Right kidney (tissue), 1 donor: ENCODE data around the gene MRRF.

Experiments
- DNase-seq: peaks from one replicate; pipeline ENCODE4 v3.0.0-alpha.2; 2016

MRRF gene

GRCh38 chr9:122332083-122332482 is 67.4 kb downstream of the MRRF start:
- no peak for DNase-seq

GRCh38 chr9:122332644-122333043 is 68.0 kb downstream of the MRRF start:
- DNase-seq: no peak

- no peak for DNase-seq
These were observed 68.6 kb downstream of the MRRF start for GRCh38 chr9:122333169-122333808.

- DNase-seq: no peak
These were observed 70.2 kb downstream of the MRRF start for GRCh38 chr9:122334916-122335315.

GRCh38 chr9:122336189-122336588 is 71.5 kb downstream of the MRRF start:
- no peak for DNase-seq

GRCh38 chr9:122336866-122337555 is 72.3 kb downstream of the MRRF start:
- no peak for DNase-seq

GRCh38 chr9:122337556-122337929 is 72.9 kb downstream of the MRRF start:
- DNase-seq: no peak

GRCh38 chr9:122338536-122338935 is 73.9 kb downstream of the MRRF start:
- DNase-seq: no peak

- no peak for DNase-seq
These were observed 74.3 kb downstream of the MRRF start for GRCh38 chr9:122338994-122339393.

- DNase-seq: no peak
These were observed 74.9 kb downstream of the MRRF start for GRCh38 chr9:122339579-122339978.

- DNase-seq: no peak
These were observed 75.5 kb downstream of the MRRF start for GRCh38 chr9:122340161-122340560.

GRCh38 chr9:122342323-122343050 is 77.8 kb downstream of the MRRF start:
- no peak for DNase-seq

GRCh38 chr9:122346478-122347347 is 82.0 kb downstream of the MRRF start:
- DNase-seq: peak; percentile 75

- DNase-seq: no peak
These were observed 82.9 kb downstream of the MRRF start for GRCh38 chr9:122347348-122348287.

GRCh38 chr9:122348288-122348777 is 83.7 kb downstream of the MRRF start:
- DNase-seq: no peak

- no peak for DNase-seq
These were observed 84.1 kb downstream of the MRRF start for GRCh38 chr9:122348791-122349190.

GRCh38 chr9:122349201-122349600 is 84.5 kb downstream of the MRRF start:
- no peak for DNase-seq

- peak; percentile 65 for DNase-seq
These were observed 86.1 kb downstream of the MRRF start for GRCh38 chr9:122350577-122351355.

GRCh38 chr9:122354536-122355199 is 90.0 kb downstream of the MRRF start:
- no peak for DNase-seq
